HL-60 (cell line): Measurements from ENCODE around the gene PCDH15.

ENCODE experiments used
- DNase-seq, 2 experiments: peaks; one replicate each; pipeline ENCODE4 v3.0.0-alpha.2; 2010 to 2020; ENCODE audit warnings: low read depth in 1 of 2, low spot score in 1 of 2
- H3K27ac ChIP-seq: fragments of 250-450 bp; sonication (Bioruptor Pico); replicated peaks from 2 replicates; pipeline ENCODE4 v1.5.1; 2020; ENCODE audit warnings: mild to moderate bottlenecking, moderate library complexity
- H3K27me3 ChIP-seq: fragments of 250-450 bp; sonication (Bioruptor Pico); 2 replicates; pipeline ENCODE4 v1.5.1; 2021; ENCODE audit warnings: mild to moderate bottlenecking, moderate library complexity; ENCODE audit not compliant: insufficient read depth, poor library complexity, severe bottlenecking
- H3K4me3 ChIP-seq: replicated peaks from 2 replicates; pipeline ENCODE4 v1.5.1; 2011; ENCODE audit warnings: mild to moderate bottlenecking, control low read depth, low read length; ENCODE audit not compliant: insufficient read depth
- GABPA ChIP-seq: IDR thresholded peaks from 2 replicates; pipeline ENCODE4 v1.6.1; 2012; ENCODE audit warnings: low read depth
- POLR2AphosphoS5 ChIP-seq: IDR thresholded peaks from 2 replicates; pipeline ENCODE4 v1.6.1; 2012; ENCODE audit warnings: low read depth
- REST ChIP-seq: IDR thresholded peaks from 2 replicates; pipeline ENCODE4 v1.6.1; 2012; ENCODE audit warnings: low read depth; ENCODE audit not compliant: insufficient replicate concordance
- SPI1 ChIP-seq: IDR thresholded peaks from 2 replicates; pipeline ENCODE4 v1.6.1; 2012; ENCODE audit warnings: low read depth, mild to moderate bottlenecking, borderline replicate concordance
- TF ChIP-seq, protein P1 (sequence below): IDR thresholded peaks from one replicate; pipeline ENCODE4 v1.5.1; 2011; ENCODE audit warnings: low read length, control low read depth, inconsistent platforms; ENCODE audit not compliant: insufficient read depth

Gene PCDH15

DNA sequence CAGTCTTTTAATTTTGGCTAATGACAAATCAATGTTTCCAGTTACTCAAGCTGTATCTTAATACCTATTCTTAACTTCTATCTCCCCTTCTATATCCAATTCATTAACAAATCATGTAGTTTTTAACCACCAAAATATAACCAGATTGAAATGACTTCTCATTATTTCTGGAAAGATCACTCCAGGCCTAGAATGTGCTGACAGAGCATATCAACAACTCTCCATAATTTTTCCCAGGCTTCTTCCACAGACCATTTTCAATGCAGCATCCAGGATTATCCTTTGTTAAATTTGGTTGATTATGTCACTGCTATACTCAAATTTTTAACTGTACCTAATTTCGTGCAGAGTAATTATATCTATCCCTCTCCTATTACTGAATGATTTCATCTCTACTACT, 704.1 kb downstream of the PCDH15 start:
- Histone ChIP-seq H3K4me3 (no peak overlapping the region), H3K27me3 (no peaks in the 10 kb centered on the region), H3K27ac (no peak overlapping the region)
- no peak for DNase-seq
- TF ChIP-seq REST (no peak), POLR2AphosphoS5 (no peak), SPI1 (no peak), GABPA (no peak)
- TF ChIP-seq, protein P1, sequence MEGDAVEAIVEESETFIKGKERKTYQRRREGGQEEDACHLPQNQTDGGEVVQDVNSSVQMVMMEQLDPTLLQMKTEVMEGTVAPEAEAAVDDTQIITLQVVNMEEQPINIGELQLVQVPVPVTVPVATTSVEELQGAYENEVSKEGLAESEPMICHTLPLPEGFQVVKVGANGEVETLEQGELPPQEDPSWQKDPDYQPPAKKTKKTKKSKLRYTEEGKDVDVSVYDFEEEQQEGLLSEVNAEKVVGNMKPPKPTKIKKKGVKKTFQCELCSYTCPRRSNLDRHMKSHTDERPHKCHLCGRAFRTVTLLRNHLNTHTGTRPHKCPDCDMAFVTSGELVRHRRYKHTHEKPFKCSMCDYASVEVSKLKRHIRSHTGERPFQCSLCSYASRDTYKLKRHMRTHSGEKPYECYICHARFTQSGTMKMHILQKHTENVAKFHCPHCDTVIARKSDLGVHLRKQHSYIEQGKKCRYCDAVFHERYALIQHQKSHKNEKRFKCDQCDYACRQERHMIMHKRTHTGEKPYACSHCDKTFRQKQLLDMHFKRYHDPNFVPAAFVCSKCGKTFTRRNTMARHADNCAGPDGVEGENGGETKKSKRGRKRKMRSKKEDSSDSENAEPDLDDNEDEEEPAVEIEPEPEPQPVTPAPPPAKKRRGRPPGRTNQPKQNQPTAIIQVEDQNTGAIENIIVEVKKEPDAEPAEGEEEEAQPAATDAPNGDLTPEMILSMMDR, result no peak

DNA sequence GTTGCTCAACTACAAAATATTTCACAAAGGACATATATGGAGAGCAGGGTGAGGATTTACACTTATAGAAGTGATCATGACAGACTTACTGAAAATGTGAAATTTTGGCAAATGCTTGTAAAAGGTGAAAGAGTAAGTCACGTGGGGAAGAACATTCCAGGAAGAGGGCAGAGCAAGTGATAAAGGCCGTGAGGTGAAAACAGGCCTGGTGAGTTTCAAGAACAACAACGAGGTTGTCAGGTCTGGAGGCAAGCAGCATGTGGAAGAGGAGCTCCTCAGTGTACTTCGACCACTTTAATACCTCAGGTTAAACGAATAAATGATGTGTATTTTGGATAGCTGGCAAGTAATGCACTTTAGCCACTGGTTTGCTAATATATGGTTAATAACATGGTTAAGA, 706.7 kb downstream of the PCDH15 start:
- H3K4me3 ChIP-seq, result no peak overlapping the region
- no peak for DNase-seq
- H3K27ac ChIP-seq, result no peak overlapping the region
- TF ChIP-seq REST (no peak), SPI1 (no peak), POLR2AphosphoS5 (no peak), GABPA (no peak)
- TF ChIP-seq, protein P1, result no peak
- no peaks in the 10 kb centered on the region for H3K27me3 ChIP-seq

GRCh38 chr10:54091237-54091636, 709.8 kb downstream of the PCDH15 start:
- H3K27ac ChIP-seq, result no peak overlapping the region
- TF ChIP-seq REST, result no peak
- TF ChIP-seq, protein P1, result no peak
- DNase-seq, result no peak
- no peak overlapping the region for H3K4me3 ChIP-seq
- H3K27me3 ChIP-seq, result no peaks in the 10 kb centered on the region
